GM18502 (cell line): ENCODE data around the gene CMSS1.
"Not testable (repeated sequence)": the region's sequence is repeated elsewhere in the genome, so short reads cannot be mapped to it uniquely, and the experiment has no call there.

Experiments
- ATAC-seq: cut with Tn5 transposase; IDR thresholded peaks from one replicate; pipeline ENCODE4 v1.9.1; 2021; ENCODE audit warnings: mild to moderate bottlenecking; ENCODE audit not compliant: unreplicated experiment, poor library complexity

Gene CMSS1

GRCh38 chr3:100189444-100189964, 371.8 kb downstream of the CMSS1 start:
- no peak for ATAC-seq

- ATAC-seq: no peak
These were observed 377.7 kb downstream of the CMSS1 start for GRCh38 chr3:100195375-100195774.

- ATAC-seq: no peak
These were observed 380.2 kb downstream of the CMSS1 start for GRCh38 chr3:100197876-100198275.

GRCh38 chr3:100198579-100199269, 381.1 kb downstream of the CMSS1 start:
- ATAC-seq: no peak

- no peak for ATAC-seq
These were observed 387.5 kb downstream of the CMSS1 start for GRCh38 chr3:100205171-100205570.

GRCh38 chr3:100206687-100207086, 389.0 kb downstream of the CMSS1 start:
- no peak for ATAC-seq

- no peak for ATAC-seq
These were observed 390.2 kb downstream of the CMSS1 start for GRCh38 chr3:100207886-100208285.

GRCh38 chr3:100209169-100209568, 391.5 kb downstream of the CMSS1 start:
- ATAC-seq: no peak

- ATAC-seq: peak; percentile 96
These were observed 392.5 kb downstream of the CMSS1 start for GRCh38 chr3:100209948-100210771.

GRCh38 chr3:100210772-100211135, 393.1 kb downstream of the CMSS1 start:
- ATAC-seq: no peak

GRCh38 chr3:100213891-100214573, 396.4 kb downstream of the CMSS1 start:
- ATAC-seq: no peak

- no peak for ATAC-seq
These were observed 396.9 kb downstream of the CMSS1 start for GRCh38 chr3:100214574-100214964.

- ATAC-seq: no peak
These were observed 399.1 kb downstream of the CMSS1 start for GRCh38 chr3:100216713-100217112.

- no peak for ATAC-seq
These were observed 403.5 kb downstream of the CMSS1 start for GRCh38 chr3:100221159-100221558.

- no peak for ATAC-seq
These were observed 407.5 kb downstream of the CMSS1 start for GRCh38 chr3:100225193-100225592.

GRCh38 chr3:100225883-100226282, 408.2 kb downstream of the CMSS1 start:
- no peak for ATAC-seq

GRCh38 chr3:100226712-100227429, 409.2 kb downstream of the CMSS1 start:
- ATAC-seq: no peak

- ATAC-seq: no peak
These were observed 409.9 kb downstream of the CMSS1 start for GRCh38 chr3:100227511-100227921.

- ATAC-seq: no peak
These were observed 410.6 kb downstream of the CMSS1 start for GRCh38 chr3:100228247-100228646.

- not testable (repeated sequence) for ATAC-seq
These were observed 411.5 kb downstream of the CMSS1 start for GRCh38 chr3:100229188-100229587.
